ENCODE measurements around the gene TEC. TPM values are rescaled to one million over a fixed set of nuclear protein-coding genes. Genes with fewer than 3 reads are reported as not detected.

Gene TEC
- polyA plus RNA-seq, 1 of the 3 experiments (the other 2 are of a cell fraction) = 0.85 TPM

- Histone ChIP-seq H3K4me2 (no peak overlapping the region), H3K9me3 (no peaks in the 10 kb centered on the region), H3K4me3 (ENCODE audit: low read depth in 2 of 2, low read length in 1 of 2) (no peak overlapping the region), H3K36me3 (replicated peaks in 1 of 2; ENCODE audit: control insufficient read depth in 1 of 2, insufficient read depth in 2 of 2, low read length in 1 of 2) (no peaks in the 10 kb centered on the region), H3F3A (replicated peaks; ENCODE audit: insufficient read depth) (no peaks in the 10 kb centered on the region), H3K79me2 (ENCODE audit: insufficient read depth) (no peaks in the 10 kb centered on the region), H3K27ac (ENCODE audit: low read depth in 2 of 2, low read length in 1 of 2) (no peak overlapping the region), H3K9ac (no peak overlapping the region), H3K4me1 (ENCODE audit: control insufficient read depth in 1 of 2, insufficient read depth in 2 of 2, low read depth in 1 of 2, low read length in 1 of 2) (no peaks in the 10 kb centered on the region), H2AFZ (ENCODE audit: low read depth) (no peak overlapping the region), H3K9me2 (no peaks in the 10 kb centered on the region), H3K27me3 (ENCODE audit: insufficient read depth) (no peaks in the 10 kb centered on the region), H4K20me1 (ENCODE audit: insufficient read depth) (no peaks in the 10 kb centered on the region)
- no peak for DNase-seq
- WGBS (ENCODE audit: low lambda C conversion rate) = 97% methylated on average over 2 of the region's 2 CpGs
- CTCF ChIA-PET = interaction anchor here (3.5 kb wide), 1 partner anchor 237 kb away, joined by 17 read pairs; no protein-coding TSS in a partner anchor
- POLR2A ChIA-PET = no interaction called here
- TF ChIP-seq USF2 (IDR thresholded peaks at IDR 0.05; ENCODE audit: borderline replicate concordance, low read depth, low read length) (no peak), EZH2phosphoT487 (IDR thresholded peaks at IDR 0.05; ENCODE audit: borderline replicate concordance, low read depth) (no peak), YY1 (IDR thresholded peaks at IDR 0.05; ENCODE audit: low read depth) (no peak), TCF12 (IDR thresholded peaks at IDR 0.05) (no peak), RXRA (IDR thresholded peaks at IDR 0.05; ENCODE audit: borderline replicate concordance, low read depth) (no peak), REST (IDR thresholded peaks at IDR 0.05; ENCODE audit: low read depth, low read length) (no peak), GATA2 (CRISPR knock-in tag; IDR thresholded peaks at IDR 0.05) (no peak), PBX3 (IDR thresholded peaks at IDR 0.05) (no peak), USF1 (IDR thresholded peaks at IDR 0.05; ENCODE audit: borderline replicate concordance, low read depth) (no peak), MEF2A (IDR thresholded peaks at IDR 0.05; ENCODE audit: borderline replicate concordance, low read depth) (no peak), JUND (IDR thresholded peaks at IDR 0.05) (no peak), RFX5 (IDR thresholded peaks at IDR 0.05; ENCODE audit: low read length) (no peak)
These were observed 39.3 kb upstream of the TEC start for GRCh38 chr4:48308901-48309300.

Measured in SK-N-SH (cell line).